ENCODE measurements around the gene C2orf49. TPM values are rescaled to one million over a fixed set of nuclear protein-coding genes. Genes with fewer than 3 reads are reported as not detected.

C2orf49 gene
- total RNA-seq, 2 donors from 2014 or later = 18.1 to 22.2 TPM

DNA sequence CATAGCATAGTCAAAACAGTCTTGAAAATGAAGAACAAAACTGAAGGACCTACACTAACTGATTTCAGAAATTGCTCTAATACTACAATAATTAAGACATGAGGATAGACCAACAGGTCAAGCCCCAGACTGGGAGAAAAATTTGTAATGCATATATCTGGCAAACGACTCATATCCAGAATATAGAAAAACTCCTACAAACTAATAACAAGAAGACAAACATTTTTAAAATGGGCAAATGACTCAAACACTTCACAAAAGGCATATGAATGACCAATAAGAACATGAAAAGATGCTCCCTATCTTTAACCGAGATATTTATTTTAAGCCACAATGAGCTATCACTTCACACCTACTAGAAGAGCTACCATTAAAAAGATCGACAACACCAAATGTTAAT is 22.0 kb upstream of the C2orf49 start:
- Mint-ChIP-seq H3K4me1 (no peaks in the 10 kb centered on the region), H3K9me3 (no peaks in the 10 kb centered on the region), H3K36me3 (ENCODE audit: low read depth) (peaks cover 2% of the 10 kb centered on the region), H3K4me3 (no peak overlapping the region), H3K27ac (no peak overlapping the region), H3K27me3 (ENCODE audit: insufficient read depth) (no peaks in the 10 kb centered on the region)
- TF ChIP-seq, protein P1, sequence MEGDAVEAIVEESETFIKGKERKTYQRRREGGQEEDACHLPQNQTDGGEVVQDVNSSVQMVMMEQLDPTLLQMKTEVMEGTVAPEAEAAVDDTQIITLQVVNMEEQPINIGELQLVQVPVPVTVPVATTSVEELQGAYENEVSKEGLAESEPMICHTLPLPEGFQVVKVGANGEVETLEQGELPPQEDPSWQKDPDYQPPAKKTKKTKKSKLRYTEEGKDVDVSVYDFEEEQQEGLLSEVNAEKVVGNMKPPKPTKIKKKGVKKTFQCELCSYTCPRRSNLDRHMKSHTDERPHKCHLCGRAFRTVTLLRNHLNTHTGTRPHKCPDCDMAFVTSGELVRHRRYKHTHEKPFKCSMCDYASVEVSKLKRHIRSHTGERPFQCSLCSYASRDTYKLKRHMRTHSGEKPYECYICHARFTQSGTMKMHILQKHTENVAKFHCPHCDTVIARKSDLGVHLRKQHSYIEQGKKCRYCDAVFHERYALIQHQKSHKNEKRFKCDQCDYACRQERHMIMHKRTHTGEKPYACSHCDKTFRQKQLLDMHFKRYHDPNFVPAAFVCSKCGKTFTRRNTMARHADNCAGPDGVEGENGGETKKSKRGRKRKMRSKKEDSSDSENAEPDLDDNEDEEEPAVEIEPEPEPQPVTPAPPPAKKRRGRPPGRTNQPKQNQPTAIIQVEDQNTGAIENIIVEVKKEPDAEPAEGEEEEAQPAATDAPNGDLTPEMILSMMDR (conservative IDR thresholded peaks at IDR 0.05) = no peak
- H3K27me3 ChIP-seq (ENCODE audit: control insufficient read depth, insufficient read depth, low read length, poor library complexity, severe bottlenecking) = no peaks in the 10 kb centered on the region
- H3K4me3 ChIP-seq (ENCODE audit: low read length) = no peak overlapping the region
- no peak for DNase-seq
- H3K36me3 ChIP-seq (ENCODE audit: control insufficient read depth, insufficient read depth, low read length) = no peaks in the 10 kb centered on the region
- no peaks in the 10 kb centered on the region for H3K9me3 ChIP-seq (ENCODE audit: control insufficient read depth, low read length)
- WGBS, 2 experiments (ENCODE audit: insufficient coverage in 1 of 2, insufficient read length in 1 of 2) = 100% methylated on average over 1 to 3 of the region's 3 CpGs
- H3K27ac ChIP-seq (ENCODE audit: low read depth, low read length) = no peak overlapping the region
- H3K4me1 ChIP-seq (ENCODE audit: control insufficient read depth, insufficient read depth, low read length) = no peaks in the 10 kb centered on the region
- no peak overlapping the region for H3K9ac ChIP-seq (ENCODE audit: extremely low read depth, low read length, poor library complexity, severe bottlenecking)

- no peak overlapping the region for H3K27ac ChIP-seq (ENCODE audit: low read depth, low read length)
- no peaks in the 10 kb centered on the region for H3K27me3 Mint-ChIP-seq (ENCODE audit: insufficient read depth)
- no peaks in the 10 kb centered on the region for H3K27me3 ChIP-seq (ENCODE audit: control insufficient read depth, insufficient read depth, low read length, poor library complexity, severe bottlenecking)
- H3K4me3 ChIP-seq (ENCODE audit: low read length) = no peak overlapping the region
- H3K4me1 Mint-ChIP-seq = peaks cover 4% of the 10 kb centered on the region
- H3K9me3 Mint-ChIP-seq = no peaks in the 10 kb centered on the region
- H3K4me1 ChIP-seq (ENCODE audit: control insufficient read depth, insufficient read depth, low read length) = no peaks in the 10 kb centered on the region
- no peaks in the 10 kb centered on the region for H3K36me3 Mint-ChIP-seq (ENCODE audit: low read depth)
- H3K27ac Mint-ChIP-seq = no peak overlapping the region
- WGBS, 2 experiments (ENCODE audit: insufficient coverage in 1 of 2, insufficient read length in 1 of 2) = 94 to 100% methylated on average over 1 to 3 of the region's 3 CpGs
- H3K36me3 ChIP-seq (ENCODE audit: control insufficient read depth, insufficient read depth, low read length) = no peaks in the 10 kb centered on the region
- TF ChIP-seq, protein P1 (conservative IDR thresholded peaks at IDR 0.05) = no peak
- H3K9me3 ChIP-seq (ENCODE audit: control insufficient read depth, low read length) = no peaks in the 10 kb centered on the region
- H3K9ac ChIP-seq (ENCODE audit: extremely low read depth, low read length, poor library complexity, severe bottlenecking) = no peak overlapping the region
- no peak for DNase-seq
- H3K4me3 Mint-ChIP-seq = no peak overlapping the region
These were observed 19.4 kb upstream of the C2orf49 start for GRCh38 chr2:105317937-105318336.

DNA sequence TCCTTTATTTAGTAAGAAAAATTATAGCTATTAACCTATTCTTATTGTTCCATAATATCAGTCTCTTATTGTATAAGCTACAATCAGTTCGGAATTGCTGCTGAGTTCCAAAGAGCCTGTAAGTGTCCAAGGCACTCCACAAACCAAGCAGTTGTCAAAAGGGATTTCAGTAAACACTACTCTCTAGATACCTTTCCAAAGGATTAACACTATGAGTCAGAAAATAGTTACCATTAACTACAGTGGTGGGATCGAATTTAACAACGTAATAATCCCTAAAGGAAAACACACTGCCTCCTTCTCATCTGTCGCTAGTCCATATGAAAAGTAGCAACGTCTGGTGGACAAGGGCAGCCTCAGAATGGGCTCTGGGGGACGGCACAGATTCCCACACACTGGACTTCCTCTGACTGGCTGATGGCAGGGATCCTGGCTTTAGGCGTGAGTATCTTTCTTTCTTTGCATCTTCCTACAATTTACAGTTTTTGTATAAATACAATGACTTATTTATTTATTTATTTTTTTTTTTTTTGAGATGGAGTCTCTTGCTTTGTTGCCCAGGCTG is 16.6 kb upstream of the C2orf49 start:
- no peaks in the 10 kb centered on the region for H3K36me3 ChIP-seq (ENCODE audit: control insufficient read depth, insufficient read depth, low read length)
- H3K27me3 Mint-ChIP-seq (ENCODE audit: insufficient read depth) = no peaks in the 10 kb centered on the region
- H3K9ac ChIP-seq (ENCODE audit: extremely low read depth, low read length, poor library complexity, severe bottlenecking) = no peak overlapping the region
- H3K4me3 ChIP-seq (ENCODE audit: low read length) = no peak overlapping the region
- H3K27ac Mint-ChIP-seq = no peak overlapping the region
- no peaks in the 10 kb centered on the region for H3K9me3 Mint-ChIP-seq
- no peaks in the 10 kb centered on the region for H3K4me1 ChIP-seq (ENCODE audit: control insufficient read depth, insufficient read depth, low read length)
- no peaks in the 10 kb centered on the region for H3K9me3 ChIP-seq (ENCODE audit: control insufficient read depth, low read length)
- H3K27ac ChIP-seq (ENCODE audit: low read depth, low read length) = no peak overlapping the region
- no peak for DNase-seq
- no peaks in the 10 kb centered on the region for H3K27me3 ChIP-seq (ENCODE audit: control insufficient read depth, insufficient read depth, low read length, poor library complexity, severe bottlenecking)
- TF ChIP-seq, protein P1 (conservative IDR thresholded peaks at IDR 0.05) = no peak
- H3K36me3 Mint-ChIP-seq (ENCODE audit: low read depth) = no peaks in the 10 kb centered on the region
- H3K4me3 Mint-ChIP-seq = no peak overlapping the region
- H3K4me1 Mint-ChIP-seq = peaks cover 25% of the 10 kb centered on the region
- 81 to 88% methylated on average over 5 to 7 of the region's 7 CpGs for WGBS, 2 experiments (ENCODE audit: insufficient coverage in 1 of 2, insufficient read length in 1 of 2)
